Measurements from ENCODE around the gene RASSF5. TPM values are rescaled to one million over a fixed set of nuclear protein-coding genes. Genes with fewer than 3 reads are reported as not detected.
A peak's percentile ranks its signal among the peaks of the same experiment; 100 is the strongest.
"Not testable (repeated sequence)": the region's sequence is repeated elsewhere in the genome, so short reads cannot be mapped to it uniquely, and the experiment has no call there.

The RASSF5 gene
- total and polyA plus RNA-seq, 2 donors (not counting 1 experiment from before 2014, with no cell fraction given) = 69.7 to 146 TPM

DNA sequence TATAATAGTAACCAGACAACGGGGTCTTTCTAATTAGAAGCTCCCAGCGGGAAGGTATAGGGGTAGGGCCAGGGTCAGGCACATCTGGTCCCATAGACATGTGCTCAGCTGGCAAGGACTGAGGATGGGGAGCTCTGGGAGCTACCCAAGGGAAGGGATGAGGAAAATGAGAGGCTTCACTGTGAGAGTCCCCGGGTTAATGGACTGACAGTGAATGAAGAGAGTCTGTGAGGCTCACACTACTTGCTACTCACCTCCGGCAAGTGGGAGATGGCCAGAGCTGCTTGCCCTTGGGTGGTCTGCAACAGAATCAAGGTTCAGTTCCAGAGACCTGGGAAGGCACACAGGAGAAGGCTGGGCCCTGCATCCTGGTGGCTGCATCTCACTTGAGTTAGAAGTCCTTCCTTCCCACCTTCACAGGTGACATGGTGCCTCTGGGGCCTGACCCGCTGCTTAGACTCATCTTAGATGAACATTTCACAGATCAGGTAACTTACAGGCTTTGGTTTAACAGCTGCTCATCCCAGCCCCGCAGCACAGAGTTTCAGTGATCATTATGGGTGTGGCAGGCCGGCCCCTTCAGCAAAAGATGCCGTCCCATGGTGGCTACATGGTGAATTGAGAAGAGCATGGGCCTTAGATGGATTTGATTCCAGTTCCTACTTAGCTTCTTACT, 73.2 kb downstream of the RASSF5 start:
- DNase-seq (no peak), ATAC-seq (ENCODE audit: low read depth) (no peak)
- H3K27ac Mint-ChIP-seq = peak overlapping the region; percentile 98
- 61% methylated on average over 4 of the region's 8 CpGs for WGBS (ENCODE audit: insufficient coverage)
- peaks cover 11 to 48% of the 10 kb centered on the region in 2 experiments for H3K36me3 ChIP-seq (replicated peaks in 1 of 2; ENCODE audit: control extremely low read depth in 1 of 2, control insufficient read depth in 1 of 2, extremely low read depth in 1 of 2, insufficient read depth in 2 of 2, low read length in 1 of 2)
- CTCF ChIA-PET = interaction anchor here (0.7 to 15.1 kb wide), 14 partner anchors 26 to 248 kb away, joined by 3 to 1018 read pairs (median 4); partner anchors contain the start of genes IKBKE and RASSF5
- no peaks in the 10 kb centered on the region for H3K9me3 Mint-ChIP-seq (ENCODE audit: insufficient read depth)
- H3K79me2 ChIP-seq (ENCODE audit: control insufficient read depth, insufficient read depth, low read length) = peaks cover 98% of the 10 kb centered on the region
- peak overlapping the region; percentile 62 for H3K4me2 ChIP-seq (replicated peaks; ENCODE audit: low read depth, low read length, poor library complexity, severe bottlenecking)
- H2AFZ ChIP-seq (ENCODE audit: insufficient read depth, low read depth, low read length, poor library complexity, severe bottlenecking) = no peak overlapping the region
- peaks cover 81% of the 10 kb centered on the region for H3K4me1 Mint-ChIP-seq
- TF ChIP-seq, protein P1, sequence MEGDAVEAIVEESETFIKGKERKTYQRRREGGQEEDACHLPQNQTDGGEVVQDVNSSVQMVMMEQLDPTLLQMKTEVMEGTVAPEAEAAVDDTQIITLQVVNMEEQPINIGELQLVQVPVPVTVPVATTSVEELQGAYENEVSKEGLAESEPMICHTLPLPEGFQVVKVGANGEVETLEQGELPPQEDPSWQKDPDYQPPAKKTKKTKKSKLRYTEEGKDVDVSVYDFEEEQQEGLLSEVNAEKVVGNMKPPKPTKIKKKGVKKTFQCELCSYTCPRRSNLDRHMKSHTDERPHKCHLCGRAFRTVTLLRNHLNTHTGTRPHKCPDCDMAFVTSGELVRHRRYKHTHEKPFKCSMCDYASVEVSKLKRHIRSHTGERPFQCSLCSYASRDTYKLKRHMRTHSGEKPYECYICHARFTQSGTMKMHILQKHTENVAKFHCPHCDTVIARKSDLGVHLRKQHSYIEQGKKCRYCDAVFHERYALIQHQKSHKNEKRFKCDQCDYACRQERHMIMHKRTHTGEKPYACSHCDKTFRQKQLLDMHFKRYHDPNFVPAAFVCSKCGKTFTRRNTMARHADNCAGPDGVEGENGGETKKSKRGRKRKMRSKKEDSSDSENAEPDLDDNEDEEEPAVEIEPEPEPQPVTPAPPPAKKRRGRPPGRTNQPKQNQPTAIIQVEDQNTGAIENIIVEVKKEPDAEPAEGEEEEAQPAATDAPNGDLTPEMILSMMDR (IDR thresholded peaks at IDR 0.05) = no peak
- no peak for TF ChIP-seq EZH2 (IDR thresholded peaks at IDR 0.05; ENCODE audit: borderline replicate concordance, insufficient read depth, low read depth, low read length, poor library complexity, severe bottlenecking)
- peaks cover 32% of the 10 kb centered on the region for H4K20me1 ChIP-seq (ENCODE audit: control insufficient read depth, insufficient read depth, low read length, poor library complexity, severe bottlenecking)
- intact Hi-C loops (cut with micrococcal nuclease) = loop anchor here (1.0 to 2.0 kb wide), 3 partner anchors 17 to 32 kb away; partner anchors contain the start of gene EIF2D
- H3K4me3 Mint-ChIP-seq = peak overlapping the region; percentile 58
- peak overlapping the region in 4 of 5 experiments; percentile 3 to 32 (median 23) for H3K4me3 ChIP-seq (ENCODE audit: control extremely low read depth in 1 of 5, extremely low read depth in 1 of 5, insufficient read depth in 1 of 5, low read depth in 2 of 5, low read length in 4 of 5)
- H3K4me1 ChIP-seq (ENCODE audit: control insufficient read depth in 2 of 2, insufficient read depth in 2 of 2, low read length in 2 of 2) = peaks cover 80 to 84% of the 10 kb centered on the region in 2 donors
- H3K27me3 Mint-ChIP-seq = no peaks in the 10 kb centered on the region
- POLR2A ChIA-PET = interaction anchor here (0.8 to 3.3 kb wide), 8 partner anchors 17 to 36 kb away, joined by 3 to 27 read pairs (median 4); partner anchors contain the start of gene EIF2D
- peak overlapping the region; percentile 90 to 96 for H3K27ac ChIP-seq (ENCODE audit: low read length in 2 of 2)
- peak overlapping the region; percentile 38 for H3K9ac ChIP-seq (ENCODE audit: low read length)
- H3K27me3 ChIP-seq (replicated peaks in 1 of 4; ENCODE audit: control extremely low read depth in 1 of 4, control insufficient read depth in 3 of 4, insufficient read depth in 4 of 4, low read length in 3 of 4) = no peaks in the 10 kb centered on the region
- H3K9me3 ChIP-seq (ENCODE audit: control extremely low read depth in 1 of 3, control insufficient read depth in 2 of 3, insufficient read depth in 1 of 3, low read length in 2 of 3) = no peaks in the 10 kb centered on the region

DNA sequence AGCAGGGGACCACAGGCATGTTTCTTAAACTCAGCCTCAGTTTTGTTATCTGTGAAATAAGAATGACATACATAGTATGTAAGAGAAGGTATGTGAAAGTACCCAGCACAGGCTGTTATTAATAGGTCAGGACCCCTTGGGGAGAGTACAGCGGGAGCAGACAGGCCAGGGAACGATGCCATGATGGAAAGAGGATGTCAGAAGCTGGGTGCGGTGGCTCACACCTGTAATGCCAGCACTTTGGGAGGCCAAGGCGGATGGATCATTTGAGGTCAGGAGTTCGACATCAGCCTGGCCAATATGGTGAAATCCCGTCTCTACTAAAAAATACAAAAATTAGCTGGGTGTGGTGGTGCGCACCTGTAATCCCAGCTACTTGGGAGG, 73.8 kb downstream of the RASSF5 start:
- Histone ChIP-seq H3K4me1 (ENCODE audit: control insufficient read depth in 2 of 2, insufficient read depth in 2 of 2, low read length in 2 of 2) (peaks cover 74 to 79% of the 10 kb centered on the region in 2 donors), H3K79me2 (ENCODE audit: control insufficient read depth, insufficient read depth, low read length) (peaks cover 97% of the 10 kb centered on the region), H3K27ac (ENCODE audit: low read length in 2 of 2) (peak overlapping the region; percentile 90 to 96), H3K9ac (ENCODE audit: low read length) (peak overlapping the region; percentile 38), H4K20me1 (ENCODE audit: control insufficient read depth, insufficient read depth, low read length, poor library complexity, severe bottlenecking) (peaks cover 38% of the 10 kb centered on the region), H3K4me2 (replicated peaks; ENCODE audit: low read depth, low read length, poor library complexity, severe bottlenecking) (peak overlapping the region; percentile 62), H3K36me3 (replicated peaks in 1 of 2; ENCODE audit: control extremely low read depth in 1 of 2, control insufficient read depth in 1 of 2, extremely low read depth in 1 of 2, insufficient read depth in 2 of 2, low read length in 1 of 2) (peaks cover 12 to 53% of the 10 kb centered on the region in 2 experiments)
- H2AFZ ChIP-seq (ENCODE audit: insufficient read depth, low read depth, low read length, poor library complexity, severe bottlenecking); ATAC-seq (ENCODE audit: low read depth); H3K4me3 ChIP-seq (ENCODE audit: control extremely low read depth in 1 of 5, extremely low read depth in 1 of 5, insufficient read depth in 1 of 5, low read depth in 2 of 5, low read length in 4 of 5); DNase-seq; H3K27me3 Mint-ChIP-seq; H3K27me3 ChIP-seq (replicated peaks in 1 of 4; ENCODE audit: control extremely low read depth in 1 of 4, control insufficient read depth in 3 of 4, insufficient read depth in 4 of 4, low read length in 3 of 4); H3K9me3 Mint-ChIP-seq (ENCODE audit: insufficient read depth); H3K9me3 ChIP-seq (ENCODE audit: control extremely low read depth in 1 of 3, control insufficient read depth in 2 of 3, insufficient read depth in 1 of 3, low read length in 2 of 3): not testable (repeated sequence)
- ChIA-PET POLR2A (interaction anchor here (0.6 to 3.3 kb wide), 6 partner anchors 18 to 538 kb away, joined by 3 to 27 read pairs (median 4); partner anchors contain the start of gene RASSF5), CTCF (interaction anchor here (0.8 to 15.1 kb wide), 10 partner anchors 11 to 102 kb away, joined by 3 to 1018 read pairs (median 7); partner anchors contain the start of gene RASSF5)
- H3K4me3 Mint-ChIP-seq = peak overlapping the region; percentile 58
- peaks cover 76% of the 10 kb centered on the region for H3K4me1 Mint-ChIP-seq
- 94% methylated on average over 4 of the region's 7 CpGs for WGBS (ENCODE audit: insufficient coverage)
- H3K27ac Mint-ChIP-seq = peak overlapping the region; percentile 98
- intact Hi-C loops (cut with micrococcal nuclease) = loop anchor here (2.0 kb wide), 1 partner anchor 32 kb away; the partner anchor contains the start of gene EIF2D

All from B cell (primary cell).